ENCODE measurements around the gene BRSK1.

The BRSK1 gene

GRCh38 chr19:55254625-55254977 lies 29.2 kb upstream of the BRSK1 start:
- no peak for DNase-seq

- peak; percentile 38 to 43 for DNase-seq
These were observed 28.0 kb upstream of the BRSK1 start for GRCh38 chr19:55255618-55256423.

- no peak for DNase-seq
These were observed 27.0 kb upstream of the BRSK1 start for GRCh38 chr19:55256562-55257460.

- peak in 1 of 2 experiments; percentile 9 for DNase-seq
These were observed 26.1 kb upstream of the BRSK1 start for GRCh38 chr19:55257461-55258420.

GRCh38 chr19:55258476-55258827 lies 25.3 kb upstream of the BRSK1 start:
- peak; percentile 18 to 30 for DNase-seq

DNA sequence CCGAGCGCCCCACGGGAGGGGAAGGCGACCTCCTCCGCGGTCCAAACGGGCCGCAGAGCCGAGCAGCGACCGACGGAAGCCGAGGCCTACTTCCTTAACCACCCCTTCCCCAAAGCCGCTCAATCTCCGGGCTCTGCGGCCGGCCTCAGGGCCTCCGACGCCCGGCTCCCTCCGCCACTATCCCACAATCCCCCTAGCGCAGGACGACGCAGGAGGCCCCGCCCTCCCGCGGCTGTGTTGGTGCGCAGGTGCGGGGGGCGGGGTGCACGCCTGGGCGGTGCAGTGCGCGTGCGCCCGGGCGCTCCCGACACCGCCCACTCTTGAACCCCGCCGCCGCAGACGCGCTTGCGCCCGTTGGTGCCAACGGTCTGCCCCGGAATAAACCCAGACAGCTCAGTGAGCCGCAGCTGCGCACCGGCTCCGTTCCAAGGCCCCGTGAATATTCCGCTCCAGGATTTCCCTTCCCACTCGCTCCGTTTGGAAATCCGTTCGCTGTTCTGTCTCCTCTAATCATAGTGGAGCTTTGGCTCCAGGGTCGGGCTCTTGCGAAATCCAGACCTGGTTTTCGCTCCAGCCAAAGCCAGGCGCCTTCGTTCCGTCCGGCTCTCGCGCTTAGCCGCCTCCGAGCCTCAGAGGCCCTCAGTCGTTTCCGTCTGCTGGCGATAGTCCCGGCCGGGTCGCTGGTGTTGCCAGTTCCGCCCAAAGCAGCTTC lies 24.8 kb upstream of the BRSK1 start, which contains the start of gene PPP6R1:
Gene PPP6R1, minus strand, starts transcription at position 190 of the 712 bp plus-strand sequence. CDS start 11,914 bp downstream, outside the sequence.
- DNase-seq = peak; percentile 88 to 92

DNA sequence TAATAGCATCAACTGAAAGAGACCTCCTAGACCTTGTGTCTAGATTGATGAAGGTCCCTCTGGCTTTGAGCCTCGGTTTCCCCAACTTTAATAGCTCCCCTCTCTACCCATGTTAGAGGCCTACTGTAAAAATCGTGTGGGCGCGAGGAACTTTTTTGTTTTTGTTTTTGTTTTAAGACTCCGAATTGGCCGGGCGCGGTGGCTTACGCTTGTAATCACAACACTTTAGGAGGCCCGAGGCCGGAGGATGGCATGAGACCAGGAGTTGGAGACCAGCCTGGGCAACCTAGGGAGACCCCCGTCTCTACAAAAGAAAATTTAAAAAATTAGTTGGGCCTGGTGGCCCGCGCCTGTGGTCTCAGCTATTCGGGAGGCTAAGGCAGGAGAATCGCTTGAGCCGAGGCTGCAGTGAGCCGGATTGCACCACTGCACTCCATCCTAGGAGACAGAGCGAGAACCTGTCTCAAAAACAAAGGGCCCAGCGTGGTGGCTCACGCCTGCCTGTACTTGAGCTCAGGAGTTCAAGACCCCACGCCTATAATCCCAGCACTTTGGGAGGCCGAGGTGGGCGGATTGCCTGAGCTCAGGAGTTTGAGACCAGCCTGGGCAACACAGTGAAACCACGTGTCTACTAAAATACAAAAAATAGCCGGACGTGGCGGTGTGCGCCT lies 24.1 kb upstream of the BRSK1 start:
- DNase-seq = no peak

DNA sequence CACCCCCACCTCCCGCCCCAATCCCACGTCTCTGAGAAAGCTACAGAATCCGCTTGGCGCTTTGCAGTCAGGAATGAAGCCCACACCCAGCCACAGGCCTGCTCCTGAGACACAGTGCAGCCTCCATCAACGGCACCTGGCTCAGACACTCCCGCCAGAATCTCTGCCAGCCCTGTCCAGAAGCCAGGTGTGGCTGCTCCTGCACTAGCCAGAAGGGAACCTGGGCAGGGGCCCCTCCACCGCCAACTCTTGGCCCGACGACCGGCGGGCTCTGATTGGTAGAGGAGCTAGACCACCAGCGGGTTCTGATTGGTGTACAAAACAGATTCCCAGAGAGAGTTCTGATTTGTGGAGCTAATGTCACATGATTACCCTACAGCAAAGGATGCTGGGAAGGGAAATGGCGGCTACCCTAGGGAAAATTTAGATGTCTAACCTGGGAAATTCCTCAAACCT lies 22.1 kb upstream of the BRSK1 start:
- DNase-seq = no peak

DNA sequence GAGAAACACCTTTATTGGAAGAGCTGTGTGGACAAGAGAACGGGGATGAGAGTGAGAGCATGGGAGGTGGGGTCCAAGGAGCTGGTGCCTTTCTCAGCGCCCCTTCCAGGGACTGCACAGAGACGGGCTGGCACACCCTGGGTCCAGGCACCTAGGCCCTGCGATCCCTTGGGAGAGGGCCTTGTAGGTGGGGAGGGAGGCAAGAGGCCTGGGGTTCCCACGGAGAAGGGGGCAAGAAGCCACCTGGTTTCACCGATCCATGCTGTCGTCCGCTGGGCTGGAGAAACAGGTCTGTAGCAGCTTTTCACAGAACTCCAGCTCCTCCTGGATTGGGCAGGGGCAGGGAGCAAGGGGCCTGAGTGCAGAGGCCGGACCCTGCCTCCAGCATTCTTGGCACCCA lies 21.4 kb upstream of the BRSK1 start:
- DNase-seq = no peak

DNA sequence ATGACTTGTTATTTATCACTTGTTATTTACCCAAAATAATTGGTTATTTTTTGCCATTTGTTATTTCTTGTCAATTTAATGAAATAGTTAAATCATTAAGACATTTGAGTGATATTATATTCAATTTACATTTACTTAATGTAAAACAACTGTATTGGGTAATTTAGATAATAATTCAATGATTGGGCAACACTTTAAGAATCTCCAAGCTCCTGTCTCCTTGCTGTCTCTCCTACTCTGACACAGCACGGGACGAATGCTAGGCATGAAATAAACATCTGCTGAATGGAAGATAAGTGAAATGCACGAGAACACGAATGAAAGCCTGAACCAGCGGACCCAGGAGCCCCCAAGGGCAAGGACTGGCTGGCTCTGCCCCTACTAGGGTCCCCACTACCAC lies 19.3 kb upstream of the BRSK1 start:
- DNase-seq = no peak

- no peak for DNase-seq
These were observed 18.6 kb upstream of the BRSK1 start for GRCh38 chr19:55265173-55265572.

- DNase-seq = no peak
These were observed 17.9 kb upstream of the BRSK1 start for GRCh38 chr19:55265723-55266386.

- DNase-seq = no peak
These were observed 17.4 kb upstream of the BRSK1 start for GRCh38 chr19:55266404-55266803.

GRCh38 chr19:55266840-55267239 lies 17.0 kb upstream of the BRSK1 start:
- no peak for DNase-seq

DNA sequence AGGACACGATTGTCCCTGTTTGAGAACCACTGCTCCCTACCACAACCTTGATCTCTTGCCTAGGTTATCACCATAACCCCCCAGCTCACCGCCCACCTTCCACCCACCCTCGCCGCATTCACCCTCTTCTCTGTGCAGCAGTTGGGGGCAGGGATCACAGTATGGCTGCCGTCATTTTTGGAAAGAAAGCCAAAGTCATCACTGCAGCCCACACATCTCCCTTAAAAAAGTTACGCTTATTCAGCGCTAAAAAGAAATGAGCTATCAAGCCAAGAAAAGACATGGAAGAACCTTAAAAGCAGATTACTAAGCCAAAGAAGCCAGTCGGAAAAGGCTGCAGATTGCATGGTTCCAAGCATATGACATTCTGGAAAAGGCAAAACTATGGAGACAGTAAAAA lies 14.5 kb upstream of the BRSK1 start:
- DNase-seq = no peak

DNA sequence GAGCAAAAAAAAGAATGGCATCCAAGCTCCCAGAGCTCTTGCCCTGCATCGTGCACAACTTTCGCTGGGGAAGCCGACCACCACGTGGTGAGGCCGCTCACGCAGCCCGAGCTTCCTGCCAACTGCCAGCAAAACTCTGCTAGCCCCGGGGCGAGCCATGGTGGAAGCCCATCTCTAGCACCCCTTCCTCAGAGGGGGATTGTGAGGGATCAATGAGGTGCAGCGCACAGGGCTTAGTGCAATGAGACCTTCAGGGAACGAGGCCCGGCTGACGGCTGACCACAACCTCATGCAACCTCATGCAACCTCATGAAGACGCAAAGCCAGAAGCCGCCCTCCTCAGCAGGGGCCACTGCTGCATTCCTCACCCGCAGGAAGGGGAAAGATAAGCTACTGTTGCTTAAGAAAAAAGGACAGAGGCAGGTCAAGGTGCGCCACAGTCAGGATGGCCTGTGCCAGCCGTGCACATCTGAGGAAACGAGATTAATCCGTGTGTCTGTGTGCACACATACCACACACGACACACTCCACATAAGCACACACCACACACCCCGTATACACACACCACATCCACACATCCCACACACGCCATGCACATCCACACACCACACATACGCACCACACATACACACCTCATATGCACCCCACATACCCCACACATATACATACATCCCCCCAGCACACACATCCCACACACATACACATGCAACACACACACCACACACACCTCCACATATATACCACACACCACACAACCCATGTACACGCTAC lies 13.4 kb upstream of the BRSK1 start:
- no peak for DNase-seq

- DNase-seq = no peak
These were observed 11.7 kb upstream of the BRSK1 start for GRCh38 chr19:55272142-55272541.

DNA sequence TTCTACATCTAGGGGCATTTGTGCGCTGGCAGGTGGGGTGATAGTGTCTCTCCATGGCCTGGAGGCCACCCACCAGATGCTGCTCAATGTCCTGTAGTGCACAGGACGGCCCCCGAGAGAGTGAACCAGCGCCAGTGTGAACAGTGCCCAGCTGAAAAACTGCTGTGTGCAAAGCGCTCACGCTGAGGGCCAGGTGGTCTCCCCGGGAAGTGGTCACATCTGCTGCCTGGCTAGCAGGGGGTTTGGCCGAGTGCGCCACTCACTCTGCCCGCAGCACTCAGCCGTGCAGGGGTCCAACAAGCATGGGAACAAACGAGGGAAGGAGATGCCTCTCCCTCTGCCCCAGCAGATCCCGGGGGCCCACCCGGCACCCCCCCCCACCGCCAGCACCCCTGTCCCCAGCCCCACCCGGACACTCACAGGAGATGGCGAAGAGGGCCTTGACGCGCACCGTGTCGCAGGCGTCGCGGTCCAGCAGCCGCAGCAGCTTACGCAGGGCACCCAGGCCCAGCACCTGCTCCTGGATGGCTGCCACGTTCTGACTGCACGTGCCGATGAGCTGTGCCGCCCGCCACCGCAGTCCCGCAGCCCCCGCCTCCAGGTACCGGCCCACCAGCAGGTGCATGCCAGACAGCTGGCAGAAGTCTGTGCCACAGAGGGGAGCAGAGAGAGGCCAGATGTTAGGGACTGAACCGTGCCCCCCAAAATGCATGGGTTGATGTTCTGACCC lies 9.7 kb upstream of the BRSK1 start:
- DNase-seq = no peak

All from activated CD4-positive, alpha-beta T cell treated with anti-CD3 and anti-CD28 coated beads, Interleukin-2, amount 50 U/mL, for 4 hours (primary cell).